Left lung (tissue), 10 donors: ENCODE results near the gene ANKRD9. TPM values are rescaled to one million over a fixed set of nuclear protein-coding genes. Genes with fewer than 3 reads are reported as not detected.
A peak's percentile ranks its signal among the peaks of the same experiment; 100 is the strongest.
"Not testable (repeated sequence)": the region's sequence is repeated elsewhere in the genome, so short reads cannot be mapped to it uniquely, and the experiment has no call there.

Experiments used
- ATAC-seq: fragments of 200-7000 bp; cut with Tn5 transposase; one replicate; pipeline ENCODE4 v1.9.1; 2020; ENCODE audit warnings: moderate library complexity
- DNase-seq, 4 donors: peaks; one replicate each; pipeline ENCODE4 v3.0.0-alpha.2; 2013 to 2020
- H3K27ac ChIP-seq, 2 donors: fragments of 200-600 bp; sonication (generic) in 1 of 2; one replicate each; pipeline versions ENCODE4 v1.5.0 to v1.8.0; 2020 to 2021
- H3K27me3 ChIP-seq, 2 donors: fragments of 200-600 bp; sonication (generic) in 1 of 2; one replicate each; pipeline versions ENCODE4 v1.5.0 to v1.8.0; 2020 to 2021
- H3K36me3 ChIP-seq, 2 donors: fragments of 200-600 bp; sonication (generic) in 1 of 2; one replicate each; pipeline versions ENCODE4 v1.5.0 to v1.8.0; 2020 to 2021
- H3K4me1 ChIP-seq, 2 donors: fragments of 200-600 bp; one replicate each; pipeline ENCODE4 v1.8.0; 2021
- H3K4me3 ChIP-seq, 2 donors: fragments of 200-600 bp; sonication (generic) in 1 of 2; one replicate each; pipeline versions ENCODE4 v1.5.0 to v1.8.0; 2020 to 2021; ENCODE audit warnings: mild to moderate bottlenecking in 1 of 2
- H3K9me3 ChIP-seq, 2 donors: fragments of 200-600 bp; sonication (generic) in 1 of 2; one replicate each; pipeline versions ENCODE4 v1.5.0 to v1.8.0; 2020 to 2021
- intact Hi-C, 2 donors: fragments of 100-400 bp; cut with DNase I; formaldehyde crosslinking; loops; one replicate each; pipeline versions ENCODE4 v1.11.2 to v1.14.2; 2022
- polyA plus RNA-seq, 6 donors: library from polyadenylated mRNA; unstranded; fragments of 120-200 nt; gene quantifications; one replicate each; pipeline ENCODE4 v1.2.1, GENCODE V29; 2013; ENCODE audit not compliant: insufficient read length in 6 of 6
- total RNA-seq, 2 donors: library from RNA; stranded (reverse); fragmentation: NEBNext Ultra II Directional; extraction: Animal tissue kit (Norgen Biotek cat#: 25700); gene quantifications; one replicate each; pipeline ENCODE4 v1.2.1, GENCODE V29; 2021
- TF ChIP-seq, protein P1 (sequence below), 2 donors: fragments of 200-600 bp; sonication (generic) in 1 of 2; IDR thresholded peaks; one replicate each; pipeline versions ENCODE4 v1.5.0 to v1.8.0; 2021; ENCODE audit warnings: antibody characterized with exemption in 2 of 2
- donor health status: DM: no; HTN: yes; CAD: no.
- donor health status: DM: no; HTN: no; CAD: no.

Gene ANKRD9
- total and polyA plus RNA-seq, 8 donors, result 3.4 to 32.3 (median 4.8) TPM

DNA sequence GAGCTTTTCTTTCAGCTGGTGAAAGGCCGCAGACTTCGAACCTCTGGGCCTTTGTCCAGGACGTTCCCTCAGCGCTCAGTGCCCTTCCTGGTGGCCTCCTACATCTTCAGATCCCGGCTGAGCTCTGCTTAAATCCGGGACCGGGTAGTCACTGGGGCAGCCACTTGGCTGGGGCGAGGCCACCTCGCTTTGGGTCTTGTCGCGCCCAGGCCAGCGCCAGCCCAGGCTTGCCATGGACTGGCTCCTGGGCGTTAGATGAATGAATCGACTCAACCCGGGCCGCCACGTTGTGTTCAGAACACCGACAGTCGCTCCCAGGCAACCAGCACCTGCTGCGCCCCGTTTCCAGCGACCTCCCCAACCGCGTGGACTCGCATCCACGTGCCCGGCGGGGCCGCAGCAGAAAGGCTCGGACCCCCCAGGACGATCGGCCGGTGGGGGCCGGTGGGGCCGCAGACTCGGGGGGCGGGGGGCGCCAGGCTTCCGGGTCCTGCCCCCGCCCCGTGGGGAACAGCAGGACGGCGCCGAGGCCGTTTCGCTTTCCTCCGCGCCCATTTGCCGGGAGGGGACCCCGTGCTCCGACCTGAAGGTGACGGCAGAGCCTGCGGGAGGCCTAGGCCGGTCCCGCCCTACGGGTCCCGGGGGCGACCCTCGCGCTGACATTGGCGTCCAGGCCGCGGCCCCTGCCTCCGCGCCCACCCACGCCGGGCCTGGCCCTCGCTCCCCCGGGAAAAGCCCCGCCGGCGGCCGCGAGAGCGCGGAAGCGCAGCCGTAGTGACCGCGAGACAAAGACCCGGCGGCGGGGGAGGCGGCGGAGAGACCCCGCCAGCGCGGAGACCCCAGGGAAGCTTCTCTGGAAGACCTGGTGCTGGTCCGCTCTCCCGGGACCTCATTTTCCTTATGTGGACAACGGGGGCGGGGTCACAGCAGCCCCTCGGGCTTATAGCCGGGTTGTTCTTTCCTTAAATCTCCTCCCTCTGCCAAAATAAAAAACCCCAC lies 45.5 kb upstream of the ANKRD9 start:
- TF ChIP-seq, protein P1, sequence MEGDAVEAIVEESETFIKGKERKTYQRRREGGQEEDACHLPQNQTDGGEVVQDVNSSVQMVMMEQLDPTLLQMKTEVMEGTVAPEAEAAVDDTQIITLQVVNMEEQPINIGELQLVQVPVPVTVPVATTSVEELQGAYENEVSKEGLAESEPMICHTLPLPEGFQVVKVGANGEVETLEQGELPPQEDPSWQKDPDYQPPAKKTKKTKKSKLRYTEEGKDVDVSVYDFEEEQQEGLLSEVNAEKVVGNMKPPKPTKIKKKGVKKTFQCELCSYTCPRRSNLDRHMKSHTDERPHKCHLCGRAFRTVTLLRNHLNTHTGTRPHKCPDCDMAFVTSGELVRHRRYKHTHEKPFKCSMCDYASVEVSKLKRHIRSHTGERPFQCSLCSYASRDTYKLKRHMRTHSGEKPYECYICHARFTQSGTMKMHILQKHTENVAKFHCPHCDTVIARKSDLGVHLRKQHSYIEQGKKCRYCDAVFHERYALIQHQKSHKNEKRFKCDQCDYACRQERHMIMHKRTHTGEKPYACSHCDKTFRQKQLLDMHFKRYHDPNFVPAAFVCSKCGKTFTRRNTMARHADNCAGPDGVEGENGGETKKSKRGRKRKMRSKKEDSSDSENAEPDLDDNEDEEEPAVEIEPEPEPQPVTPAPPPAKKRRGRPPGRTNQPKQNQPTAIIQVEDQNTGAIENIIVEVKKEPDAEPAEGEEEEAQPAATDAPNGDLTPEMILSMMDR (IDR thresholded peaks at IDR 0.05), result no peak
- H3K4me1 ChIP-seq, result peaks cover 0 to 13% of the 10 kb centered on the region in 2 donors
- peak in 3 of 4 donors; percentile 60 to 89 (median 65) for DNase-seq
- ATAC-seq, result peak; percentile 84
- peak overlapping the region in 1 of 2 donors; percentile 73 for H3K27ac ChIP-seq
- H3K4me3 ChIP-seq, result peak overlapping the region; percentile 75 to 88
- no peaks in the 10 kb centered on the region for H3K9me3 ChIP-seq
- H3K36me3 ChIP-seq, result no peaks in the 10 kb centered on the region
- intact Hi-C loops, result no loop called here
- H3K27me3 ChIP-seq, result no peaks in the 10 kb centered on the region

- TF ChIP-seq, protein P1 (IDR thresholded peaks at IDR 0.05), result no peak
- peaks cover 0 to 7% of the 10 kb centered on the region in 2 donors for H3K27me3 ChIP-seq
- ATAC-seq (no peak), DNase-seq (no peak)
- H3K36me3 ChIP-seq, result no peaks in the 10 kb centered on the region
- H3K4me3 ChIP-seq, result no peak overlapping the region
- H3K9me3 ChIP-seq, result no peaks in the 10 kb centered on the region
- peaks cover 0 to 13% of the 10 kb centered on the region in 2 donors for H3K4me1 ChIP-seq
- intact Hi-C loops, result no loop called here
- H3K27ac ChIP-seq, result no peak overlapping the region
Measured at GRCh38 chr14:102551995-102552705, 42.6 kb upstream of the ANKRD9 start.

- DNase-seq, intact Hi-C loops, H3K9me3 ChIP-seq, H3K27ac ChIP-seq, H3K4me3 ChIP-seq, ATAC-seq, H3K36me3 ChIP-seq: not testable (repeated sequence)
- Histone ChIP-seq H3K4me1 (peaks cover 0 to 12% of the 10 kb centered on the region in 2 donors), H3K27me3 (peaks cover 0 to 18% of the 10 kb centered on the region in 2 donors)
Measured at GRCh38 chr14:102550927-102551401, 41.4 kb upstream of the ANKRD9 start.

DNA sequence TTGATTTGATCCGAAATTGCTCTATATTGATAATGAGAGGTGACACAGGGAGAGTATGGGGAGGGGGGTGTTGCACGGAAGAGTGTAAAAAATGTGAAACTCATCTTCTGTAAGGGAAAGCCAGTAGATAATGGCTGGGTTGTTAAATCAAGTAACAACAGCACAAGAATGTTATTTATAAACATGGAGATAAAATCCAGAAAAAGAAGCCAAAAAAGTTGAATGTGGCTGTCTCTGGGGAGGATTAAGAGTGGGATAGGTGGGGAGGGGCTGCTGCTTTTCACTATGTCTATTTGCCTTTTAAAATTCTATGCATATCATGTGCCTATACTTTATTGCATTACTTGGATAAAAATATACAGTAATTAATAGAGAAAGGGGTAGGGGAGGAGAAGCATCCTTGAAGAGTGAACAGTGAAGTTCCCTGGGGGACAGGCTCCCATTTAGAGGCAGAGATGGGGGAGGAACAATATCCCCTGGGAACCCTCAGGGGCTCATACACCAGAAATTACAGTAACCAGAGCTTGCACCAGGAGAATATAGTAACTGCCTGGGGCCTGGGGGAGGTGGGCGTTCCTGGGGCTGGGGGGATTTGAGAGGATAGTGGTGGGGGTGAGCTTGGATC lies 39.2 kb upstream of the ANKRD9 start:
- DNase-seq (no peak), ATAC-seq (no peak)
- Histone ChIP-seq H3K27ac (no peak overlapping the region), H3K4me3 (no peak overlapping the region), H3K4me1 (peaks cover 0 to 14% of the 10 kb centered on the region in 2 donors), H3K36me3 (no peaks in the 10 kb centered on the region), H3K9me3 (no peaks in the 10 kb centered on the region), H3K27me3 (peaks cover 18 to 40% of the 10 kb centered on the region in 2 donors)
- TF ChIP-seq, protein P1 (IDR thresholded peaks at IDR 0.05), result no peak
- intact Hi-C loops, result no loop called here

DNA sequence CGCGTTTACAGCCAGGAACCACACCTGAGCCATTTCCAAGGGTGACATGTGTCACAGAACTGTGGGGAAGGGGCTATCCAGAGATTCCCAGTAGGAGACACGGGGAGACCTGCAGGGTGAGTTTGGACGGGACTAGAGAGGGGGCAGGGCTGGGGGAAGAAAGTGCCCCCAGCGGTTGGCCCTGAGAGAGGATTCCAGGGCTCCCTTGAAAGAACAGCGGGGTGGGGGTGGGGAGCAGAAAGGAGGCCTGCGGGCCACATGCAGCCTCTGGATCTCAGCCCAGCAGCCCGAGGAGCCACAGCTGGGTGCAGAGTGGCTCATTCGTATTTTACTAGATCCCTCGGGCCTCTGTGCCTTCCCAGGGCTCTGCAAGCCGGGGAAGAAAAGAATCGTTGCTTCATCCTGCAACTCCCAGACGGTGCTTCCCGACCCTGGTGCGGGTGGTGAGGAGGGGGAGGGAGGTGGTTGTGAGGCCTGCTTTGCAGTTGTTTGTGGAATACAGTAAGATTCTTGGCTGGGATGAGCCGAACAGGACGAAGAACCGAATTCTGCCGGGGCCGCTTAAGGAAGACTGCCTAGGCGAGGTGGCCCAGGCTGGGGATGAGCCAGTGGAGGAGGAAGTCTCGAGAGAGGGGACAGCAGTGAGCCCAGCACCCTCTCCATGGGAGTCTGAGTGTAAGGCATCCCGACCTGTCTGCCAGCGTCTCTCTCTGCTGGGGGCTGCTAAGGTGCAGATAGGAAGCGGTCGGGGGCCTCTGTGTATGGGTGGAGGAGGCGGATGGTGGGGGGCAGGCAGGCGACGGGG lies 36.1 kb upstream of the ANKRD9 start:
- DNase-seq, result peak in 1 of 4 donors; percentile 78
- ATAC-seq, result no peak

More for the DNA sequence above, 36.1 kb upstream of the ANKRD9 start:
- H3K4me3 ChIP-seq, result no peak overlapping the region
- intact Hi-C loops, result no loop called here
- no peak overlapping the region for H3K27ac ChIP-seq
- H3K36me3 ChIP-seq, result no peaks in the 10 kb centered on the region
- peaks cover 18 to 53% of the 10 kb centered on the region in 2 donors for H3K27me3 ChIP-seq
- H3K9me3 ChIP-seq, result no peaks in the 10 kb centered on the region
- peaks cover 0 to 14% of the 10 kb centered on the region in 2 donors for H3K4me1 ChIP-seq
- TF ChIP-seq, protein P1 (IDR thresholded peaks at IDR 0.05), result no peak
